COR-L47 (cell line): ENCODE data around the gene RPL28.

ENCODE experiments used
- DNase-seq: peaks from one replicate; lab custom pipeline; 2025; lab: John Stamatoyannopoulos, UW

The RPL28 gene

GRCh38 chr19:55353356-55353802 is 32.4 kb upstream of the RPL28 start:
- no peak for DNase-seq

- DNase-seq, result no peak
Measured at GRCh38 chr19:55353803-55354697, 31.7 kb upstream of the RPL28 start.

- DNase-seq, result no peak
Measured at GRCh38 chr19:55354698-55355212, 31.0 kb upstream of the RPL28 start, which contains the start of gene COX6B2. Gene COX6B2 (minus strand): TSS chr19:55354719. CDS start chr19:55354521, 198 bp downstream.

- peak; percentile 14 for DNase-seq
Measured at GRCh38 chr19:55355213-55355821, 30.4 kb upstream of the RPL28 start.

GRCh38 chr19:55358493-55358892 is 27.2 kb upstream of the RPL28 start:
- no peak for DNase-seq

GRCh38 chr19:55358943-55359908 is 26.5 kb upstream of the RPL28 start:
- DNase-seq, result peak; percentile 81

GRCh38 chr19:55360902-55361301 is 24.8 kb upstream of the RPL28 start:
- DNase-seq, result no peak

GRCh38 chr19:55362174-55362989 is 23.4 kb upstream of the RPL28 start:
- DNase-seq, result no peak

- DNase-seq, result no peak
Measured at GRCh38 chr19:55362990-55363716, 22.6 kb upstream of the RPL28 start, which contains the start of gene GARIN5B. Gene GARIN5B (minus strand): TSS chr19:55363260. CDS start chr19:55363066, 194 bp downstream.

- no peak for DNase-seq
Measured at GRCh38 chr19:55365245-55365644, 20.5 kb upstream of the RPL28 start.

GRCh38 chr19:55365964-55366363 is 19.8 kb upstream of the RPL28 start:
- no peak for DNase-seq

GRCh38 chr19:55366790-55367189 is 18.9 kb upstream of the RPL28 start:
- DNase-seq, result no peak

GRCh38 chr19:55368106-55368505 is 17.6 kb upstream of the RPL28 start:
- DNase-seq, result no peak

- no peak for DNase-seq
Measured at GRCh38 chr19:55368701-55369563, 16.8 kb upstream of the RPL28 start.

GRCh38 chr19:55369653-55370304 is 16.0 kb upstream of the RPL28 start:
- DNase-seq, result peak; percentile 48

- DNase-seq, result no peak
Measured at GRCh38 chr19:55370305-55370988, 15.3 kb upstream of the RPL28 start, which contains the start of gene IL11. Gene IL11 (minus strand): TSS chr19:55370463. CDS start chr19:55370310, 153 bp downstream.

- DNase-seq, result no peak
Measured at GRCh38 chr19:55372316-55373081, 13.2 kb upstream of the RPL28 start.
